ENCODE results near the gene CHRDL1. TPM values are rescaled to one million over a fixed set of nuclear protein-coding genes. Genes with fewer than 3 reads are reported as not detected.
"Not testable (repeated sequence)": the region's sequence is repeated elsewhere in the genome, so short reads cannot be mapped to it uniquely, and the experiment has no call there.

CHRDL1 gene
- 3.2 TPM for total RNA-seq
- long read RNA-seq, partial matches to known transcripts: 0 of 1 reads
- long read RNA-seq, other reads (novel, unspliced or antisense): 1 of 1 reads

- peak; percentile 75 for ATAC-seq
- intact Hi-C loops (cut with DNase I): no loop called here
- DNase-seq (ENCODE audit: missing footprints): peak; percentile 56
Measured at GRCh38 chrX:110795645-110796406, at the start of gene CHRDL1. Gene CHRDL1, minus strand, starts transcription at chrX:110795817. Its CDS starts 3,636 bp downstream, at chrX:110792181.

GRCh38 chrX:110836982-110837381 is 41.4 kb upstream of the CHRDL1 start:
- ATAC-seq (no peak), DNase-seq (ENCODE audit: missing footprints) (no peak)
- intact Hi-C loops (cut with DNase I): no loop called here

- no peak for DNase-seq (ENCODE audit: missing footprints)
- intact Hi-C loops (cut with DNase I): no loop called here
Measured at GRCh38 chrX:110836451-110836850, 40.8 kb upstream of the CHRDL1 start.

GRCh38 chrX:110836001-110836400 is 40.4 kb upstream of the CHRDL1 start:
- no peak for DNase-seq (ENCODE audit: missing footprints)
- intact Hi-C loops (cut with DNase I): no loop called here
- no peak for ATAC-seq

More at GRCh38 chrX:110836451-110836850, 40.8 kb upstream of the CHRDL1 start:
- no peak for ATAC-seq

- no peak for DNase-seq (ENCODE audit: missing footprints)
- ATAC-seq: no peak
- intact Hi-C loops (cut with DNase I): no loop called here
Measured at GRCh38 chrX:110825972-110826371, 30.4 kb upstream of the CHRDL1 start.

GRCh38 chrX:110816543-110816942 is 20.9 kb upstream of the CHRDL1 start:
- DNase-seq (ENCODE audit: missing footprints); ATAC-seq; intact Hi-C loops (cut with DNase I): not testable (repeated sequence)

GRCh38 chrX:110806145-110806544 is 10.5 kb upstream of the CHRDL1 start:
- DNase-seq (ENCODE audit: missing footprints) (no peak), ATAC-seq (no peak)
- intact Hi-C loops (cut with DNase I): no loop called here

- intact Hi-C loops (cut with DNase I): no loop called here
- ATAC-seq (no peak), DNase-seq (ENCODE audit: missing footprints) (no peak)
Measured at GRCh38 chrX:110805303-110805702, 9.7 kb upstream of the CHRDL1 start.

GRCh38 chrX:110804446-110804845 is 8.8 kb upstream of the CHRDL1 start:
- DNase-seq (ENCODE audit: missing footprints): no peak
- intact Hi-C loops (cut with DNase I): no loop called here
- no peak for ATAC-seq

GRCh38 chrX:110803506-110803905 is 7.9 kb upstream of the CHRDL1 start:
- DNase-seq (ENCODE audit: missing footprints) (no peak), ATAC-seq (no peak)
- intact Hi-C loops (cut with DNase I): no loop called here

- ATAC-seq (no peak), DNase-seq (ENCODE audit: missing footprints) (no peak)
- intact Hi-C loops (cut with DNase I): no loop called here
Measured at GRCh38 chrX:110796407-110796697, 735 bp upstream of the CHRDL1 start.

GRCh38 chrX:110794601-110795000 is 1.0 kb downstream of the CHRDL1 start:
- intact Hi-C loops (cut with DNase I): no loop called here
- no peak for DNase-seq (ENCODE audit: missing footprints)
- no peak for ATAC-seq

GRCh38 chrX:110791071-110791470 is 4.5 kb downstream of the CHRDL1 start:
- ATAC-seq: no peak
- intact Hi-C loops (cut with DNase I): no loop called here

GRCh38 chrX:110786486-110786885 is 9.1 kb downstream of the CHRDL1 start:
- ATAC-seq: no peak
- intact Hi-C loops (cut with DNase I): no loop called here
- DNase-seq (ENCODE audit: missing footprints): no peak

More at GRCh38 chrX:110791071-110791470, 4.5 kb downstream of the CHRDL1 start:
- no peak for DNase-seq (ENCODE audit: missing footprints)

GRCh38 chrX:110759785-110760184 is 35.8 kb downstream of the CHRDL1 start:
- intact Hi-C loops (cut with DNase I): no loop called here
- DNase-seq (ENCODE audit: missing footprints) (no peak), ATAC-seq (no peak)

- ATAC-seq (no peak), DNase-seq (ENCODE audit: missing footprints) (no peak)
- intact Hi-C loops (cut with DNase I): no loop called here
Measured at GRCh38 chrX:110758781-110759422, 36.7 kb downstream of the CHRDL1 start.

- DNase-seq (ENCODE audit: missing footprints) (no peak), ATAC-seq (no peak)
- intact Hi-C loops (cut with DNase I): no loop called here
Measured at GRCh38 chrX:110755611-110756010, 40.0 kb downstream of the CHRDL1 start.

GRCh38 chrX:110755061-110755460 is 40.6 kb downstream of the CHRDL1 start:
- intact Hi-C loops (cut with DNase I): no loop called here
- ATAC-seq: no peak
- DNase-seq (ENCODE audit: missing footprints): no peak

- DNase-seq (ENCODE audit: missing footprints): no peak
- intact Hi-C loops (cut with DNase I): no loop called here
Measured at GRCh38 chrX:110750526-110751189, 45.0 kb downstream of the CHRDL1 start.

GRCh38 chrX:110748256-110748806 is 47.3 kb downstream of the CHRDL1 start:
- no peak for ATAC-seq
- no peak for DNase-seq (ENCODE audit: missing footprints)
- intact Hi-C loops (cut with DNase I): no loop called here

More at GRCh38 chrX:110750526-110751189, 45.0 kb downstream of the CHRDL1 start:
- ATAC-seq: no peak

Measured in Right ventricle myocardium inferior (tissue), 1 donor.